ENCODE measurements around the gene PXMP2. TPM values are rescaled to one million over a fixed set of nuclear protein-coding genes. Genes with fewer than 3 reads are reported as not detected.

The PXMP2 gene
- total RNA-seq, 2 experiments from 2014 or later = 58.1 to 103 TPM

GRCh38 chr12:132713123-132713522 is 25.7 kb downstream of the PXMP2 start:
- BruUV-seq (replicated peaks) = TSS peak; percentile 56
- DNase-seq (ENCODE audit: low spot score) = no peak
- H3K79me2 ChIP-seq (ENCODE audit: insufficient read depth, low read depth, low read length) = peaks cover 53% of the 10 kb centered on the region

GRCh38 chr12:132715874-132716273 is 28.5 kb downstream of the PXMP2 start:
- no peak overlapping the region for H3K4me3 ChIP-seq (ENCODE audit: low read depth, low read length, poor library complexity, severe bottlenecking)
- POLR2A ChIA-PET = no interaction called here
- peaks cover 40% of the 10 kb centered on the region for H3K79me2 ChIP-seq (ENCODE audit: insufficient read depth, low read depth, low read length)
- H3K36me3 ChIP-seq (ENCODE audit: insufficient read depth, low read length) = peaks cover 82% of the 10 kb centered on the region
- no peak for DNase-seq (ENCODE audit: low spot score)
- no peak overlapping the region for H3K4me2 ChIP-seq (ENCODE audit: low read length)
- BruUV-seq (replicated peaks) = no TSS peak
- H2AFZ ChIP-seq (ENCODE audit: low read length) = no peak overlapping the region
- CTCF ChIA-PET (ENCODE audit: unreplicated experiment) = no interaction called here
- peaks cover 4% of the 10 kb centered on the region for H3K4me1 ChIP-seq (ENCODE audit: insufficient read depth, low read length, poor library complexity, severe bottlenecking)
- no peak overlapping the region for H3K27ac ChIP-seq (ENCODE audit: low read depth, low read length, poor library complexity, severe bottlenecking)
- H4K20me1 ChIP-seq (ENCODE audit: insufficient read depth, low read length) = peaks cover 19% of the 10 kb centered on the region
- H3K9me2 ChIP-seq (ENCODE audit: insufficient read depth, low read length) = no peaks in the 10 kb centered on the region
- no peaks in the 10 kb centered on the region for H3K9me3 ChIP-seq (ENCODE audit: low read length)
- intact Hi-C loops (cut with micrococcal nuclease; ENCODE audit: unreplicated experiment) = no loop called here
- TF ChIP-seq CTCF (conservative IDR thresholded peaks at IDR 0.05; ENCODE audit: low read length) = no peak
- no peak for TF ChIP-seq EZH2phosphoT487 (IDR thresholded peaks at IDR 0.05; ENCODE audit: borderline replicate concordance, low read depth, low read length)

More at GRCh38 chr12:132713123-132713522, 25.7 kb downstream of the PXMP2 start:
- Histone ChIP-seq H3K9me2 (ENCODE audit: insufficient read depth, low read length) (no peaks in the 10 kb centered on the region), H3K4me2 (ENCODE audit: low read length) (no peak overlapping the region), H3K9me3 (ENCODE audit: low read length) (no peaks in the 10 kb centered on the region), H2AFZ (ENCODE audit: low read length) (no peak overlapping the region), H3K4me1 (ENCODE audit: insufficient read depth, low read length, poor library complexity, severe bottlenecking) (peaks cover 11% of the 10 kb centered on the region), H3K36me3 (ENCODE audit: insufficient read depth, low read length) (peaks cover 60% of the 10 kb centered on the region), H3K4me3 (ENCODE audit: low read depth, low read length, poor library complexity, severe bottlenecking) (no peak overlapping the region), H3K27ac (ENCODE audit: low read depth, low read length, poor library complexity, severe bottlenecking) (no peak overlapping the region), H4K20me1 (ENCODE audit: insufficient read depth, low read length) (peaks cover 9% of the 10 kb centered on the region; the same call in 1 of the 2 replicates)
- TF ChIP-seq CTCF (conservative IDR thresholded peaks at IDR 0.05; ENCODE audit: low read length) (no peak), EZH2phosphoT487 (IDR thresholded peaks at IDR 0.05; ENCODE audit: borderline replicate concordance, low read depth, low read length) (no peak)
- CTCF ChIA-PET (ENCODE audit: unreplicated experiment) = interaction anchor here (0.5 kb wide), 1 partner anchor 191 kb away, joined by 3 read pairs; no protein-coding TSS in a partner anchor
- POLR2A ChIA-PET = interaction anchor here (0.7 kb wide), 1 partner anchor 9 kb away, joined by 3 read pairs; no protein-coding TSS in a partner anchor
- intact Hi-C loops (cut with micrococcal nuclease; ENCODE audit: unreplicated experiment) = no loop called here

- POLR2A ChIA-PET = no interaction called here
These were observed 29.0 kb downstream of the PXMP2 start for GRCh38 chr12:132716356-132716755.

More at GRCh38 chr12:132716356-132716755, 29.0 kb downstream of the PXMP2 start:
- Histone ChIP-seq H3K9me2 (ENCODE audit: insufficient read depth, low read length) (no peaks in the 10 kb centered on the region), H4K20me1 (ENCODE audit: insufficient read depth, low read length) (peaks cover 19% of the 10 kb centered on the region), H3K4me3 (ENCODE audit: low read depth, low read length, poor library complexity, severe bottlenecking) (no peak overlapping the region), H3K36me3 (ENCODE audit: insufficient read depth, low read length) (peaks cover 87% of the 10 kb centered on the region), H3K4me2 (ENCODE audit: low read length) (no peak overlapping the region), H3K79me2 (ENCODE audit: insufficient read depth, low read depth, low read length) (peaks cover 35% of the 10 kb centered on the region), H3K27ac (ENCODE audit: low read depth, low read length, poor library complexity, severe bottlenecking) (no peak overlapping the region), H3K4me1 (ENCODE audit: insufficient read depth, low read length, poor library complexity, severe bottlenecking) (peaks cover 4% of the 10 kb centered on the region), H3K9me3 (ENCODE audit: low read length) (no peaks in the 10 kb centered on the region), H2AFZ (ENCODE audit: low read length) (no peak overlapping the region)
- no TSS peak for BruUV-seq (replicated peaks)
- CTCF ChIA-PET (ENCODE audit: unreplicated experiment) = no interaction called here
- no peak for DNase-seq (ENCODE audit: low spot score)
- no peak for TF ChIP-seq EZH2phosphoT487 (IDR thresholded peaks at IDR 0.05; ENCODE audit: borderline replicate concordance, low read depth, low read length)
- no peak for TF ChIP-seq CTCF (conservative IDR thresholded peaks at IDR 0.05; ENCODE audit: low read length)
- intact Hi-C loops (cut with micrococcal nuclease; ENCODE audit: unreplicated experiment) = no loop called here
